Retinal pigment epithelial cell (primary cell): ENCODE results near the gene PPL.

Experiments
- DNase-seq: peaks from one replicate; pipeline ENCODE4 v3.0.0-alpha.2; 2010; ENCODE audit warnings: low read depth
- H3K4me3 ChIP-seq: 2 replicates; pipeline ENCODE4 v1.5.1; 2011; ENCODE audit warnings: mild to moderate bottlenecking, low read length, control low read depth, moderate library complexity
- TF ChIP-seq, protein P1 (sequence below): conservative IDR thresholded peaks from 2 replicates; pipeline ENCODE4 v1.5.1; 2011; ENCODE audit warnings: low read depth, low read length, control low read depth, inconsistent platforms

PPL gene

DNA sequence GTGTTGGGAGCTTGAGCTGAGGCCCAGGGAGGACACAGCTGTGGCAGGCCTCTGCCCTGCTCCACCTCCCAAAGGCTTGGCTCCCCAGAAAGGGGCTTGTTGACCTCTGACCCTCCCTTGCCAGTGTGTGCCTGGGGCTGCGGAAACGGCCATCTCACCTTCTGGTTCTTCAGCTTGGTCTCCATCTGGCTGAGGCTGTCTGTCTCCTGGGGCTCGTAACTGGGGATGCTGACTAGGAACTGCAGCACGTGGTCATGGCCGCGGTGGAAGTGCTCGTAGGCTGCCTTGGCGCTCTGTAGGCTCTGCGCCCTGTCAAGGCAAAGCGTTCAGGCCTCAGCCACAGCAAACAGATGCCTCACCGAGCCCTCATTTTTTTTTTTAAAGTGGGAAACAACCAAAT, 46.9 kb downstream of the PPL start:
- DNase-seq = no peak
- H3K4me3 ChIP-seq = no peak overlapping the region
- TF ChIP-seq, protein P1, sequence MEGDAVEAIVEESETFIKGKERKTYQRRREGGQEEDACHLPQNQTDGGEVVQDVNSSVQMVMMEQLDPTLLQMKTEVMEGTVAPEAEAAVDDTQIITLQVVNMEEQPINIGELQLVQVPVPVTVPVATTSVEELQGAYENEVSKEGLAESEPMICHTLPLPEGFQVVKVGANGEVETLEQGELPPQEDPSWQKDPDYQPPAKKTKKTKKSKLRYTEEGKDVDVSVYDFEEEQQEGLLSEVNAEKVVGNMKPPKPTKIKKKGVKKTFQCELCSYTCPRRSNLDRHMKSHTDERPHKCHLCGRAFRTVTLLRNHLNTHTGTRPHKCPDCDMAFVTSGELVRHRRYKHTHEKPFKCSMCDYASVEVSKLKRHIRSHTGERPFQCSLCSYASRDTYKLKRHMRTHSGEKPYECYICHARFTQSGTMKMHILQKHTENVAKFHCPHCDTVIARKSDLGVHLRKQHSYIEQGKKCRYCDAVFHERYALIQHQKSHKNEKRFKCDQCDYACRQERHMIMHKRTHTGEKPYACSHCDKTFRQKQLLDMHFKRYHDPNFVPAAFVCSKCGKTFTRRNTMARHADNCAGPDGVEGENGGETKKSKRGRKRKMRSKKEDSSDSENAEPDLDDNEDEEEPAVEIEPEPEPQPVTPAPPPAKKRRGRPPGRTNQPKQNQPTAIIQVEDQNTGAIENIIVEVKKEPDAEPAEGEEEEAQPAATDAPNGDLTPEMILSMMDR = no peak

DNA sequence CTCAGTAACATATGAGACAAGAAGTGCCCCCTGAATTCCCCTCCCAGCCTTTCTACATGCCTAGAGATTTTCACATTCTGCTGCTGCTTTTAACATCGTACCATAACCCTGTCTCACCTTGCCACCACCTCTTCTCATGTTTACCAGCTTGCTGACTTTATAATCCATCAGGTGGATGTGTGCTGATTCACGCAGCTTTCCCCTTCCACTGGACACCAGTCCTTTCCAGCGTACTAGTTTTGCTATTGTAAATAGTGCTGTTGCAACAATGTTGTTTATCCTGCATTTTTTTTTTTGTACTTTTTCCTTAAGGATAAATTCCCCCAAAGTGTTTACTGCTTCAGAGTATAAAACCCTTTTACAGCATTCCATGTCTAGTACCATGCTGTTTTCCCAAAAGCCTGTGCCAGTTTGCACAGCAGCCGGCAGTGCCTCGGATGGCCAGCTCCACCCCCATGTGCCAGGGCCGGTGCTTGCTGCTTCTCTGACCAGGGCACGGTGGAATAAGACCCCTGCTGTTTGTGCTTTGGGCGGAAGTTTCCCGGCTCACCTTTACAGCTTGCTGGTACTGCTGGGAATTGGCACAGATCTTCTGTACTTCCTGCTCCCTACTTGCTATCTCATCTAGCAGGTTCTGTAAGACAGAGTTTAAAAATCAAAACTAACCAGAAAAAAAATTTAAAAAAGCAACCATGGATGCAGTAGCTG, 48.4 kb downstream of the PPL start:
- no peak overlapping the region for H3K4me3 ChIP-seq
- TF ChIP-seq, protein P1 = no peak
- no peak for DNase-seq

DNA sequence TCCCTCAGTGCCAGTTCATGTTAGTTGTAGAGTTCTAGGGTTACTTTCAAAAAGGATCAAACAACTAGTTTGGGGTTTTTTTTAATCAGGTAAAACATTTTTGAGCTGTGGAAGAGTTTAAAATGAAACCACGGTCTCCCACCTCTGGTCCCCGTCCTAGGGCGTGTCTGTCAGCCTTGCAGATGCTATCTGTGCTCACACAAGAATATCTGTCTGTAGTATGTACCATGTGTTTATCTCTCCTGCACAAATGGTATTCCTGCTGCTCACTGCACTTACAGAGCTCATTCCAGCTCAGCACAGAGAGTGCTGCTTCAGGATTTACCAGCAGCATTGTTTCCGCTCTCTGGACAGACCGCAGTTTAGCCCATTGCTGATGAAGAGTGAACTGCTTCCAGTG, 50.8 kb downstream of the PPL start:
- TF ChIP-seq, protein P1 = no peak
- H3K4me3 ChIP-seq = no peak overlapping the region
- no peak for DNase-seq

DNA sequence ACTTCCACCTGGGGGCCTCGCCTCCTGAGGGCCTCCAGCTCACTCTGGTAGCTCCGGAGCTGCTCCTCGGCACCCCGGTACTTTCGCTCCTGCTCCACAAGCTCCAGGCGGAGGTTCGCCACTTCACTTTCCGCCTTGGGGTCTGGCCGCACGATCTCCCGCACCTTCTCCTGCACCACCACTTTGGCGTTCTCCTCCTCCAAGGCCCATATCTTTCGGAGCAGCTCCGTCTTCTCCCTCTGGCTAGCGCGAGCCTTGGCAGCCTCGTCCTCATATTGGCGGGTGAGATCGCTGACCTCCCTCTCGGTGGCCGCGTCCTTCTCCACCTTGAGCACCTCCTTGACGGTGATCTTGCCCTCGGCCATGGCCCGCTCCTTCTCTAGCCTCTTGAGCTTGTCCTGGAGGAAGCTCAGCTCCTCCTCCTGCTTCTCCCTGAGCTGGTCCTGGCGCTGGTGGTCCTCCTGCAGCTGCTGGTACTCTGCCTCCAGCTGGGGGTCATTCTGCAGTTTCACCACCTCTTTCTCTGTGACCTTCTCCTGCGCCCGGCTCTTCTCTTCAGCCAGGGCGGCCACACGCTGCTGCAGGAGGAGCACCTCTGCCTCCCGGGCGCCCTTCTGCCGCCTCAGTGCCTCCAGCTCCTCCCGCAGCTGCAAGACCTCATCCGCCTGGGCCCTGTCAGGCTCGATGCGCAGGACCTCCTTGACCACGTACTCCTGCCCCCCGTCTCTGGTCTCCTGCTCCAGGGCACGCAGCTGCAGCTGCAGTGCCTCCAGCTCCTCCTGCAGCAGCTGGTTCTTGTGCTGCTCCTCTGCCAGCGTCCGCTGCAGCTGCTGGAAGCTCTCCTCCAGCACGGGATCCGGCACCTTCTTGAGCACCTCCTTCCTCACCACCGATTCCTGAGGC, 51.7 kb downstream of the PPL start:
- no peak for DNase-seq
- TF ChIP-seq, protein P1 = no peak
- no peak overlapping the region for H3K4me3 ChIP-seq

DNA sequence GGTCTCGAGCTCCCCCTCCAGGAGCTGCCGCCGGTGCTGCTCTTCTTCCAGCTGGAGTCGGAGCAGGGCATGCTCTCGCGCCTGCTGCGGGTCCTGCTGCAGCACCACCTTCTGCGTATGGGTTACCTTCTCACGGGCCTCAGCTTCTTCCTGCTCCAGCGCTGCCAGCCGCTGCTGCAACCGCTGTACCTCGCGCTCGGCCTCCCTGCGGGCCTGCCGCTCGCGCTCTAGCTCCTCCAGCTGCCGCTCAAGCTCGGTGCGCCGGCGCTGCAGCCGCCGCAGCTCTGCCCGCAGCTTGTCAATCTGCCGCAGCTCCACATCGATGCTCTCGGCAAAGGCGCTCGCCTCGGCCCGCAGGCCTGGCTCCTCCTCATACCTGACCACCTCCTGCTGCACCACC, 52.7 kb downstream of the PPL start:
- no peak overlapping the region for H3K4me3 ChIP-seq

DNA sequence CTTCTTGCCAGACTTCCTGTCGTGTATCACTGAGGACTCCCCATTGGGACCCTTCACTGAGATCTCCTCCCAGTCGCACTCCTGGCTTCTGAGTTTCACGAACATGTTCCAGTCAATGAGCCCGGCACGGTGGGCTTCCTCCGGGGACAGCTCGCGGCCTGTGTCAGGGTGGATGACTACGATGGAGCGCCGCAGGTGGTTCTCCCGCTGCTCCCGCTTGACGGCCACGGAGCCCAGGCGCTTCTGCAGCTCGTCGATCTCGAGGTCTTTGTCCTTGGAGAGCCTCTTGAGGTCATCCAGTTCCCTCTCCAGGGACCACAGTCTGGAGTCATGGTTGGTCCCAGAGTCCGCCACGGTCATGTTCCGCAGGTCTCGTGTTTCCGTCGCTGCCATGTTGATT, 53.4 kb downstream of the PPL start:
- TF ChIP-seq, protein P1 = no peak
- DNase-seq = no peak
- no peak overlapping the region for H3K4me3 ChIP-seq

More for the DNA sequence above, 52.7 kb downstream of the PPL start:
- TF ChIP-seq, protein P1 = no peak
- DNase-seq = no peak
